H9 (cell line): ENCODE results near the gene CHGA. TPM values are rescaled to one million over a fixed set of nuclear protein-coding genes. Genes with fewer than 3 reads are reported as not detected.

Experiments
- DNase-seq: peaks from one replicate; pipeline ENCODE4 v3.0.0-alpha.2; 2017
- H2AFZ ChIP-seq: one replicate; pipeline ENCODE4 v1.6.1; 2013; ENCODE audit warnings: mild to moderate bottlenecking, low read length, control low read depth, moderate library complexity
- H2AK5ac ChIP-seq: 2 replicates; pipeline ENCODE4 v1.6.1; 2013; ENCODE audit warnings: low read length, control low read depth, mixed read lengths; ENCODE audit not compliant: insufficient read length
- H2BK120ac ChIP-seq: one replicate; pipeline ENCODE4 v1.6.1; 2013; ENCODE audit warnings: low read depth, mild to moderate bottlenecking, low read length, control low read depth, inconsistent platforms; ENCODE audit not compliant: poor library complexity, severe bottlenecking
- H2BK12ac ChIP-seq: 2 replicates; pipeline ENCODE4 v1.6.1; 2013; ENCODE audit warnings: low read length, control low read depth, mixed read lengths, low read depth; ENCODE audit not compliant: insufficient read length
- H2BK15ac ChIP-seq: 2 replicates; pipeline ENCODE4 v1.6.1; 2013; ENCODE audit warnings: low read depth, low read length, control low read depth
- H2BK20ac ChIP-seq: one replicate; pipeline ENCODE4 v1.6.1; 2013; ENCODE audit warnings: low read depth, mild to moderate bottlenecking, low read length, control low read depth, inconsistent platforms; ENCODE audit not compliant: poor library complexity, severe bottlenecking
- H2BK5ac ChIP-seq: 2 replicates; pipeline ENCODE4 v1.6.1; 2013; ENCODE audit warnings: low read length, control low read depth, mixed read lengths; ENCODE audit not compliant: insufficient read length
- H3K14ac ChIP-seq: 2 replicates; pipeline ENCODE4 v1.6.1; 2013; ENCODE audit warnings: low read length, control low read depth; ENCODE audit not compliant: insufficient read depth
- H3K18ac ChIP-seq: 2 replicates; pipeline ENCODE4 v1.6.1; 2013; ENCODE audit warnings: low read depth, mild to moderate bottlenecking, mixed read lengths, low read length, control low read depth; ENCODE audit not compliant: insufficient read length
- H3K23ac ChIP-seq: 2 replicates; pipeline ENCODE4 v1.6.1; 2013; ENCODE audit warnings: low read length, control low read depth, mixed read lengths, low read depth; ENCODE audit not compliant: insufficient read length
- H3K23me2 ChIP-seq: 2 replicates; pipeline ENCODE4 v1.6.1; 2013; ENCODE audit warnings: low read depth, mild to moderate bottlenecking, mixed read lengths, low read length, control low read depth; ENCODE audit not compliant: insufficient read length, poor library complexity, severe bottlenecking
- H3K27ac ChIP-seq: 2 replicates; pipeline ENCODE4 v1.5.1; 2013; ENCODE audit warnings: low read length, control low read depth, mixed read lengths, low read depth; ENCODE audit not compliant: insufficient read length
- H3K27me3 ChIP-seq: 2 replicates; pipeline ENCODE4 v1.6.1; 2013; ENCODE audit warnings: low read length, control low read depth, inconsistent platforms; ENCODE audit not compliant: insufficient read depth
- H3K4ac ChIP-seq: 2 replicates; pipeline ENCODE4 v1.6.1; 2013; ENCODE audit warnings: low read depth, mild to moderate bottlenecking, control low read depth, inconsistent platforms, low read length, moderate library complexity
- H3K4me1 ChIP-seq: 2 replicates; pipeline ENCODE4 v1.6.1; 2013; ENCODE audit warnings: low read length, control low read depth, inconsistent platforms; ENCODE audit not compliant: insufficient read depth
- H3K4me2 ChIP-seq: 2 replicates; pipeline ENCODE4 v1.6.1; 2013; ENCODE audit warnings: low read length, control low read depth, mixed read lengths; ENCODE audit not compliant: insufficient read length, insufficient read depth
- H3K56ac ChIP-seq: 2 replicates; pipeline ENCODE4 v1.6.1; 2013; ENCODE audit warnings: low read depth, mild to moderate bottlenecking, mixed read lengths, low read length, control low read depth; ENCODE audit not compliant: insufficient read length
- H3K79me1 ChIP-seq: 2 replicates; pipeline ENCODE4 v1.6.1; 2013; ENCODE audit warnings: low read depth, mild to moderate bottlenecking, moderate library complexity, low read length, control low read depth, inconsistent platforms; ENCODE audit not compliant: insufficient read depth, poor library complexity, severe bottlenecking
- H3K79me2 ChIP-seq: 2 replicates; pipeline ENCODE4 v1.6.1; 2013; ENCODE audit warnings: low read length, control low read depth, inconsistent platforms; ENCODE audit not compliant: insufficient read depth
- H3K9ac ChIP-seq: 2 replicates; pipeline ENCODE4 v1.6.1; 2013; ENCODE audit warnings: low read length, control low read depth, mixed read lengths; ENCODE audit not compliant: insufficient read length; ENCODE audit errors: extremely low read depth
- H3K9me3 ChIP-seq: one replicate; pipeline ENCODE4 v1.6.1; 2013; ENCODE audit warnings: low read depth, low read length, inconsistent platforms; ENCODE audit not compliant: control insufficient read depth
- H3T11ph ChIP-seq: one replicate; pipeline ENCODE4 v1.6.1; 2013; ENCODE audit warnings: mild to moderate bottlenecking, low read length, control low read depth, inconsistent platforms
- H4K20me1 ChIP-seq: one replicate; pipeline ENCODE4 v1.6.1; 2013; ENCODE audit not compliant: control insufficient read depth, insufficient read length, insufficient read depth
- H4K5ac ChIP-seq: 2 replicates; pipeline ENCODE4 v1.6.1; 2013; ENCODE audit warnings: low read depth, mild to moderate bottlenecking, mixed read lengths, low read length, control low read depth; ENCODE audit not compliant: insufficient read length
- H4K8ac ChIP-seq: replicated peaks from 2 replicates; pipeline ENCODE4 v1.6.1; 2013; ENCODE audit warnings: low read length, control low read depth, mixed read lengths, low read depth; ENCODE audit not compliant: insufficient read length
- H4K91ac ChIP-seq: 2 replicates; pipeline ENCODE4 v1.6.1; 2013; ENCODE audit warnings: low read depth, mild to moderate bottlenecking, moderate library complexity, mixed read lengths, low read length, control low read depth; ENCODE audit not compliant: insufficient read length
- H3K27ac Mint-ChIP-seq, 3 experiments: 2 replicates in 2 of 3; 3 replicates in 1 of 3; pipeline ENCODE4 v1.8.0; 2020 to 2021; ENCODE audit warnings: mixed read lengths in 3 of 3, mild to moderate bottlenecking in 1 of 3, moderate library complexity in 1 of 3
- H3K27me3 Mint-ChIP-seq: 2 replicates; pipeline ENCODE4 v1.8.0; 2021; ENCODE audit warnings: low read depth, mild to moderate bottlenecking, moderate library complexity, mixed read lengths
- H3K36me3 Mint-ChIP-seq, 3 experiments: 2 replicates in 2 of 3; 3 replicates in 1 of 3; pipeline ENCODE4 v1.8.0; 2020 to 2021; ENCODE audit warnings: low read depth in 3 of 3, mixed read lengths in 3 of 3; ENCODE audit not compliant: insufficient read depth in 1 of 3
- H3K4me1 Mint-ChIP-seq, 2 experiments: 2 replicates each; pipeline ENCODE4 v1.8.0; 2020; ENCODE audit warnings: mixed read lengths in 2 of 2
- H3K4me3 Mint-ChIP-seq, 2 experiments: 2 replicates in 1 of 2; 3 replicates in 1 of 2; pipeline ENCODE4 v1.8.0; 2020 to 2021; ENCODE audit warnings: mild to moderate bottlenecking in 2 of 2, mixed read lengths in 2 of 2, moderate library complexity in 1 of 2
- H3K9me3 Mint-ChIP-seq, 2 experiments: 2 replicates in 1 of 2; 3 replicates in 1 of 2; pipeline ENCODE4 v1.8.0; 2020; ENCODE audit warnings: mild to moderate bottlenecking in 2 of 2, mixed read lengths in 2 of 2, moderate library complexity in 1 of 2
- WGBS: extraction: QIAGEN DNeasy Blood & Tissue Kit; methylation state at CpG from one replicate; pipeline ENCODE4 v1.1.7; 2013; ENCODE audit warnings: missing lambda C conversion rate, low lambda C conversion rate, mixed read lengths; ENCODE audit not compliant: insufficient read length; ENCODE audit errors: extremely low coverage; 5-methylcytosine and 5-hydroxymethylcytosine counted together
- total RNA-seq: library from RNA; stranded (reverse); gene quantifications from 2 replicates; pipeline ENCODE4 v1.2.1, GENCODE V29; 2021
- TF ChIP-seq, protein P1 (sequence below): fragments of 200-600 bp; sonication (generic); conservative IDR thresholded peaks from 3 replicates; pipeline ENCODE4 v1.8.0; 2021; ENCODE audit warnings: antibody characterized with exemption, mild to moderate bottlenecking

The CHGA gene
- total RNA-seq, 1 experiment from 2014 or later = 6.7 TPM

DNA sequence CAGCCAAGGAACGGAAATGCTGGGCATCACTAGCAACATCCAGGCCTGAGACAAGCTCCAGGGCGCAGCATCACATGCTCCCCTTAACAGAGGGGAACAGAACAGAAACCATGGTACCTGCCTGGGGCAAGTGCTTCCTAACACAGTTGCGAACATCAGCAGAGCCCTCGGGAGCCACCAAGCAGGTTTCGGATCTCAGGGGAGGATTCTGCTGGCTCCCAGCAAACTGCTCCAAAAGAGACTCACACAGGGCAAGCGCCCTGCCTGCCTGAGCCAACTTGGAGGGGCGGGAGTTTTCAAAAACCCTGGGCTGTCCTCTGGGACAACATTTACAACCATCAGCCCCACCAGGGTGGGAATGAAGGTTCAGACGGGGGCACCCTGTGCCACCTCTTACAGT, 19.6 kb downstream of the CHGA start:
- Histone ChIP-seq H2BK20ac (no peak overlapping the region), H2BK15ac (no peak overlapping the region), H3K4ac (no peak overlapping the region), H3K27ac (no peak overlapping the region), H3K4me1 (no peaks in the 10 kb centered on the region), H2BK5ac (no peak overlapping the region), H4K91ac (no peak overlapping the region), H4K20me1 (no peaks in the 10 kb centered on the region), H3K79me2 (no peaks in the 10 kb centered on the region), H3K27me3 (no peaks in the 10 kb centered on the region), H2BK12ac (no peak overlapping the region), H3K14ac (no peak overlapping the region), H4K8ac (no peak overlapping the region), H2BK120ac (no peak overlapping the region), H3K56ac (no peak overlapping the region), H4K5ac (no peak overlapping the region), H3K23ac (no peak overlapping the region), H3K23me2 (no peaks in the 10 kb centered on the region), H3K9ac (no peak overlapping the region), H2AK5ac (no peak overlapping the region), H3K18ac (no peak overlapping the region), H3K4me2 (no peak overlapping the region), H3K79me1 (no peaks in the 10 kb centered on the region), H3T11ph (no peak overlapping the region), H3K9me3 (no peaks in the 10 kb centered on the region), H2AFZ (no peak overlapping the region)
- Mint-ChIP-seq H3K9me3 (no peaks in the 10 kb centered on the region), H3K36me3 (peaks cover 14 to 26% (median 17%) of the 10 kb centered on the region in 3 experiments), H3K27me3 (peaks cover 3% of the 10 kb centered on the region; the same call in 1 of the 2 replicates), H3K27ac (peak overlapping the region in 1 of 3 experiments; percentile 51; a peak in 2 of 7 replicates), H3K4me1 (no peaks in the 10 kb centered on the region), H3K4me3 (no peak overlapping the region)
- no CpG with 5 or more reads among the region's 8 CpGs for WGBS
- TF ChIP-seq, protein P1, sequence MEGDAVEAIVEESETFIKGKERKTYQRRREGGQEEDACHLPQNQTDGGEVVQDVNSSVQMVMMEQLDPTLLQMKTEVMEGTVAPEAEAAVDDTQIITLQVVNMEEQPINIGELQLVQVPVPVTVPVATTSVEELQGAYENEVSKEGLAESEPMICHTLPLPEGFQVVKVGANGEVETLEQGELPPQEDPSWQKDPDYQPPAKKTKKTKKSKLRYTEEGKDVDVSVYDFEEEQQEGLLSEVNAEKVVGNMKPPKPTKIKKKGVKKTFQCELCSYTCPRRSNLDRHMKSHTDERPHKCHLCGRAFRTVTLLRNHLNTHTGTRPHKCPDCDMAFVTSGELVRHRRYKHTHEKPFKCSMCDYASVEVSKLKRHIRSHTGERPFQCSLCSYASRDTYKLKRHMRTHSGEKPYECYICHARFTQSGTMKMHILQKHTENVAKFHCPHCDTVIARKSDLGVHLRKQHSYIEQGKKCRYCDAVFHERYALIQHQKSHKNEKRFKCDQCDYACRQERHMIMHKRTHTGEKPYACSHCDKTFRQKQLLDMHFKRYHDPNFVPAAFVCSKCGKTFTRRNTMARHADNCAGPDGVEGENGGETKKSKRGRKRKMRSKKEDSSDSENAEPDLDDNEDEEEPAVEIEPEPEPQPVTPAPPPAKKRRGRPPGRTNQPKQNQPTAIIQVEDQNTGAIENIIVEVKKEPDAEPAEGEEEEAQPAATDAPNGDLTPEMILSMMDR = no peak
- DNase-seq = no peak
